Endodermal cell (in vitro differentiated cells): ENCODE results near the gene WWC1. TPM values are rescaled to one million over a fixed set of nuclear protein-coding genes. Genes with fewer than 3 reads are reported as not detected.

Source experiments
- DNase-seq: peaks from one replicate; pipeline ENCODE4 v3.0.0-alpha.2; 2017
- H3K27ac ChIP-seq: 2 replicates; pipeline ENCODE4 v1.5.1; 2013; ENCODE audit warnings: mild to moderate bottlenecking, low read depth, low read length, moderate library complexity
- H3K27me3 ChIP-seq: 2 replicates; pipeline ENCODE4 v1.6.1; 2013; ENCODE audit warnings: mild to moderate bottlenecking, low read length, moderate library complexity; ENCODE audit not compliant: insufficient read depth, control insufficient read depth, poor library complexity, severe bottlenecking
- H3K36me3 ChIP-seq: 2 replicates; pipeline ENCODE4 v1.7.0; 2013; ENCODE audit warnings: mild to moderate bottlenecking, low read length, moderate library complexity; ENCODE audit not compliant: control insufficient read depth, insufficient read depth
- H3K4me1 ChIP-seq: one replicate; pipeline ENCODE4 v1.7.0; 2013; ENCODE audit warnings: low read length; ENCODE audit not compliant: control insufficient read depth, insufficient read depth
- H3K4me3 ChIP-seq: 2 replicates; pipeline ENCODE4 v1.5.1; 2013; ENCODE audit warnings: mild to moderate bottlenecking, low read length, moderate library complexity
- H3K9ac ChIP-seq: 2 replicates; pipeline ENCODE4 v1.6.1; 2013; ENCODE audit warnings: mild to moderate bottlenecking, low read length, moderate library complexity; ENCODE audit not compliant: poor library complexity, severe bottlenecking; ENCODE audit errors: extremely low read depth
- H3K9me3 ChIP-seq: 2 replicates; pipeline ENCODE4 v1.6.1; 2013; ENCODE audit warnings: mild to moderate bottlenecking, low read length, moderate library complexity; ENCODE audit not compliant: control insufficient read depth
- H3K27ac Mint-ChIP-seq: 2 replicates; pipeline ENCODE4 v1.8.0; 2020; ENCODE audit warnings: mixed read lengths
- H3K27me3 Mint-ChIP-seq: 2 replicates; pipeline ENCODE4 v1.8.0; 2021; ENCODE audit warnings: mild to moderate bottlenecking, mixed read lengths; ENCODE audit not compliant: insufficient read depth
- H3K36me3 Mint-ChIP-seq: 2 replicates; pipeline ENCODE4 v1.8.0; 2020; ENCODE audit warnings: low read depth, mixed read lengths
- H3K4me1 Mint-ChIP-seq: 2 replicates; pipeline ENCODE4 v1.8.0; 2020; ENCODE audit warnings: mixed read lengths
- H3K4me3 Mint-ChIP-seq: 2 replicates; pipeline ENCODE4 v1.8.0; 2020; ENCODE audit warnings: mild to moderate bottlenecking, moderate library complexity, mixed read lengths
- H3K9me3 Mint-ChIP-seq: 2 replicates; pipeline ENCODE4 v1.8.0; 2020; ENCODE audit warnings: mild to moderate bottlenecking, mixed read lengths
- WGBS, 2 experiments: methylation state at CpG; one replicate each; pipeline versions ENCODE4 v1.1.5 to v1.1.7; 2013; ENCODE audit warnings: missing lambda C conversion rate in 2 of 2, mixed read lengths in 1 of 2; ENCODE audit not compliant: insufficient coverage in 1 of 2, insufficient read length in 1 of 2; 5-methylcytosine and 5-hydroxymethylcytosine counted together
- total RNA-seq, 2 donors: library from RNA; stranded (reverse); fragmentation: NEBNext Ultra II Directional in 1 of 2; extraction: Animal tissue kit (Norgen Biotek cat#: 25700) in 1 of 2; gene quantifications; 2 replicates in 1 of 2; 3 replicates in 1 of 2; pipeline ENCODE4 v1.2.1, GENCODE V29; 2021
- TF ChIP-seq, protein P1 (sequence below): fragments of 200-600 bp; sonication (generic); conservative IDR thresholded peaks from 2 replicates; pipeline ENCODE4 v1.5.0; 2021; ENCODE audit warnings: antibody characterized with exemption, mild to moderate bottlenecking

Gene WWC1
- total RNA-seq, 2 donors from 2014 or later = 18.4 to 20.3 TPM

DNA sequence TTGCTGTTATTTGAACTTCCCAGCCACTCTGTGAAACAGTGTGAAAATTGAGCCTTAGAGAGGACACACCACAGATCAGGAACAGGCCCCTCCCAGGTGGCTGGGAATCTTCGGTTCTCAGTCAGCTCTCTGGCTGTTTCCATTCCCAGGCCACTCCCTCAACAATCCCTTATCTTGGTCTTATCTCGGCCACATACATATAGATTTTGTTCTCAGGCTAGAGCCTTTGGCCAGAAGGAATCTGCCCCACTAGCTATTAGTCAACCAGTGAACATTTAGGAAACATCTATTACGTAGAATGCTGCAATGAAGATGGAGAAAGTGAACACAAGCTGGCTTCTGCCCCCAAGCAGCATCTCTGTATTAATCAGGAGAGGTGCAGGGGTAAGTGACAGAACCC lies 21.0 kb upstream of the WWC1 start:
- Histone ChIP-seq H3K36me3 (no peaks in the 10 kb centered on the region), H3K9ac (no peak overlapping the region), H3K9me3 (no peaks in the 10 kb centered on the region), H3K4me3 (no peak overlapping the region), H3K27ac (no peak overlapping the region), H3K27me3 (peaks cover 48% of the 10 kb centered on the region), H3K4me1 (no peaks in the 10 kb centered on the region)
- no peaks in the 10 kb centered on the region for H3K36me3 Mint-ChIP-seq
- no peak overlapping the region for H3K27ac Mint-ChIP-seq
- peaks cover 22% of the 10 kb centered on the region for H3K4me1 Mint-ChIP-seq
- no peak overlapping the region for H3K4me3 Mint-ChIP-seq
- peaks cover 63% of the 10 kb centered on the region for H3K27me3 Mint-ChIP-seq
- TF ChIP-seq, protein P1, sequence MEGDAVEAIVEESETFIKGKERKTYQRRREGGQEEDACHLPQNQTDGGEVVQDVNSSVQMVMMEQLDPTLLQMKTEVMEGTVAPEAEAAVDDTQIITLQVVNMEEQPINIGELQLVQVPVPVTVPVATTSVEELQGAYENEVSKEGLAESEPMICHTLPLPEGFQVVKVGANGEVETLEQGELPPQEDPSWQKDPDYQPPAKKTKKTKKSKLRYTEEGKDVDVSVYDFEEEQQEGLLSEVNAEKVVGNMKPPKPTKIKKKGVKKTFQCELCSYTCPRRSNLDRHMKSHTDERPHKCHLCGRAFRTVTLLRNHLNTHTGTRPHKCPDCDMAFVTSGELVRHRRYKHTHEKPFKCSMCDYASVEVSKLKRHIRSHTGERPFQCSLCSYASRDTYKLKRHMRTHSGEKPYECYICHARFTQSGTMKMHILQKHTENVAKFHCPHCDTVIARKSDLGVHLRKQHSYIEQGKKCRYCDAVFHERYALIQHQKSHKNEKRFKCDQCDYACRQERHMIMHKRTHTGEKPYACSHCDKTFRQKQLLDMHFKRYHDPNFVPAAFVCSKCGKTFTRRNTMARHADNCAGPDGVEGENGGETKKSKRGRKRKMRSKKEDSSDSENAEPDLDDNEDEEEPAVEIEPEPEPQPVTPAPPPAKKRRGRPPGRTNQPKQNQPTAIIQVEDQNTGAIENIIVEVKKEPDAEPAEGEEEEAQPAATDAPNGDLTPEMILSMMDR = no peak
- H3K9me3 Mint-ChIP-seq = no peaks in the 10 kb centered on the region
- WGBS, 2 experiments = 53 to 61% methylated on average over 3 of the region's 3 CpGs
- peak; percentile 76 for DNase-seq

DNA sequence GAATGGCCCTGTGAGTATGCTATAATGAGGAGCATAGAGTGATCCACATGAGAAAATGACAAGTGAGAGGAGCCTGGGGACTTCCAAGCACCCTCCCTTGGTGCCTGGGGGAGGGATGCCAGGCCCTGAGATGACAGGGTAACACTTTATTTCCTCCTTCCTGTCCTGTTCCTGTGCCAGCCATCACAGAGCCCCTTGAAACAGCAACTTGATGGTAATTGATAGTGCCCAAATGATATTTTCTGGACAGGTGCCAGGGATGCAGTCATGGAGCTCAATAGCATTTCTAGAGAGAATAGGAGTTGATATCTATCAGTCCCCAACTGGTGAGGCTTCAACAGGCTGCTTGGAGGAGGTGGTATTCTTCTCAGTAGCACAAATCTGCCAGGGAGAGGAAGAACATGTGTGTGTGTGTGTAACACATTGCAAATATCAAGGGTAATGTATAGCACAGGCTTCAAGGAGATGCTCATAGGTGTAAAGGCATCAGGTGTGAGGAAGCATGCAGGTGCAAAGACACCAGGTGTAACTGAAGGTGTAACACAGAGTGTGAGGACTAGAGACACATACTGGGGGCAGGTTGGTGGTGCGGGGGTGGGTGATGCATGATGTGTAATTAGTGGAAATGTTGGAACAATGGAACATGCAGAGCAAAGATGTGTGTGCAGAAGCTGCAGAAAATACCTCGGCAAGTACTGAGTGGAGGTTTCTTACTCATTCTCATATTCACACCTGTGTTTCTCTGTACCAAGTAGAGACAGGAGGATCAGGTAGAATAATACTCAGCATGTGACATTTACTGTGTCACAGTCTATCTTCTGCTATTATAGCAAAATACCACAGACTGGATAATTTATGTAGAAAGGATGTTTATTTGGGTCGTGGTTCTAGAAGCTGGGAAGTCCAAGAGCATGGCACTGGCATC lies 18.1 kb upstream of the WWC1 start:
- H3K9me3 ChIP-seq = no peaks in the 10 kb centered on the region
- no peaks in the 10 kb centered on the region for H3K36me3 Mint-ChIP-seq
- TF ChIP-seq, protein P1 = no peak
- no peaks in the 10 kb centered on the region for H3K4me1 ChIP-seq
- H3K36me3 ChIP-seq = no peaks in the 10 kb centered on the region
- no peak overlapping the region for H3K4me3 ChIP-seq
- DNase-seq = no peak
- peaks cover 50% of the 10 kb centered on the region for H3K27me3 ChIP-seq
- peaks cover 70% of the 10 kb centered on the region for H3K27me3 Mint-ChIP-seq
- no peak overlapping the region for H3K9ac ChIP-seq
- no peaks in the 10 kb centered on the region for H3K9me3 Mint-ChIP-seq
- H3K4me3 Mint-ChIP-seq = no peak overlapping the region
- peaks cover 21% of the 10 kb centered on the region for H3K4me1 Mint-ChIP-seq
- WGBS, 2 experiments = 90 to 93% methylated on average over 3 of the region's 3 CpGs
- H3K27ac Mint-ChIP-seq = no peak overlapping the region
- H3K27ac ChIP-seq = no peak overlapping the region

DNA sequence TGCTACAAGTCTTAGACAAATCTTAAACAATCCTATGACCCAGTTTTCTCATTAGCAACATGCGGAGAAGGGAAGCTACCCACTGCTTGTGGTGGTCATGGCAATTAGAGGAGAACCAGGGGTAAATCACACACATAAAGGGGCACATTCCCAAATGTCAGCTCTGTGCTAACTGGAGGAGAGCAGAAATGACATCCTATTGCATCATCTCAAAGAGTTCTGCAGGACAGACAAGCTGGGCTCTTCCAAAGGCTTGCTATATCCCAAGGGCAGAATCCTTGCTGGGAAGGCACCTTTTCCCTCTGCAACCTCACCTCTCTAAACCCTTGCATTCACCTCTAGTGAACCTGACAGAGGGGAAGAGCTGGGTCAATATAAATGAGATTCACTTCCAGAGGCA lies 17.0 kb upstream of the WWC1 start:
- TF ChIP-seq, protein P1 = no peak
- Mint-ChIP-seq H3K36me3 (no peaks in the 10 kb centered on the region), H3K27me3 (peaks cover 68% of the 10 kb centered on the region), H3K9me3 (no peaks in the 10 kb centered on the region), H3K4me1 (peaks cover 12% of the 10 kb centered on the region), H3K27ac (no peak overlapping the region), H3K4me3 (no peak overlapping the region)
- no peak overlapping the region for H3K9ac ChIP-seq
- WGBS, 2 experiments = 92 to 100% methylated on average over 1 of the region's 1 CpG
- no peaks in the 10 kb centered on the region for H3K36me3 ChIP-seq
- no peak overlapping the region for H3K27ac ChIP-seq
- H3K27me3 ChIP-seq = peaks cover 42% of the 10 kb centered on the region
- no peak for DNase-seq
- H3K4me3 ChIP-seq = no peak overlapping the region
- H3K4me1 ChIP-seq = no peaks in the 10 kb centered on the region
- no peaks in the 10 kb centered on the region for H3K9me3 ChIP-seq
